ELR (cell line): ENCODE data around the gene KTI12.
"Not testable (repeated sequence)": the region's sequence is repeated elsewhere in the genome, so short reads cannot be mapped to it uniquely, and the experiment has no call there.

Source experiments
- DNase-seq: peaks from one replicate; pipeline ENCODE4 v3.0.0-alpha.2; 2015; ENCODE audit warnings: low read depth

Gene KTI12

GRCh38 chr1:52041551-52042185 lies 8.1 kb upstream of the KTI12 start:
- peak; percentile 81 for DNase-seq

- DNase-seq, result no peak
Measured at GRCh38 chr1:52037909-52038308, 4.3 kb upstream of the KTI12 start.

- DNase-seq, result no peak
Measured at GRCh38 chr1:52037402-52037814, 3.8 kb upstream of the KTI12 start.

DNA sequence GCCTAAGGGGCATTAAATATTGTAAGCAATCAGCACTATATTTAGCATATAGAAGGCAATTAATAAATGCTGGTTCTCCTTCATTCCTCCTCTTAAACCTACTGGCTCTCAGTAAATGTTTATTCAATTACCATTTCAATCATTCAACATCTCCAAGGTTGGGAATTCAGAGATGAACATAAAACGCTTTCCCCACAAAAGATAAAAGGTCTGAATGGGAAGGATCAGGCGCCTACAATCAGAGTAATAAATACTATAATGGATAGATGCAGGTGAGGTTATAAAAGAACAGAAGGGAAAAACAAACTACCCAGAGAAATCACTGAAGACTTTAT lies 407 bp upstream of the KTI12 start:
- no peak for DNase-seq

DNA sequence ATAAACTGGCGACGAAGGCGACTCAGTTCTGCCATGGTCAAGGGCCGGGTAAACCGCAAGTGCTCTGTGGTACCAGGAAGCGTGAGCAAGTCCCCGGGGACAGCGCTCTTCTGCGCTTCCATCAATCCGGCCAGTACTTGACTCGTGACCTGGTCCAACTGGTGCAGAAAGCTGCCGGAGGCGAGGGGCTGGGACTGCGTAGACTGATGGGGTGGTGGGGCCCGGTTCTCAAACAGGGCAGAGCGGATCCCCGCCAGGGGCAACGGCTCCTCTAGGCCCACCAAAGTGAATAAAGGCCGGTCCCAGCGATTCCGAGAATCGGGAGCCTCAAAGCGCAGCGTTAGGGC lies 852 bp downstream of the KTI12 start:
- peak; percentile 74 for DNase-seq

GRCh38 chr1:52032124-52032784 lies 1.4 kb downstream of the KTI12 start:
- DNase-seq, result no peak

GRCh38 chr1:52028839-52029238 lies 4.8 kb downstream of the KTI12 start:
- DNase-seq, result not testable (repeated sequence)

GRCh38 chr1:52028328-52028727 lies 5.3 kb downstream of the KTI12 start:
- no peak for DNase-seq

GRCh38 chr1:52026278-52026677 lies 7.3 kb downstream of the KTI12 start:
- no peak for DNase-seq

DNA sequence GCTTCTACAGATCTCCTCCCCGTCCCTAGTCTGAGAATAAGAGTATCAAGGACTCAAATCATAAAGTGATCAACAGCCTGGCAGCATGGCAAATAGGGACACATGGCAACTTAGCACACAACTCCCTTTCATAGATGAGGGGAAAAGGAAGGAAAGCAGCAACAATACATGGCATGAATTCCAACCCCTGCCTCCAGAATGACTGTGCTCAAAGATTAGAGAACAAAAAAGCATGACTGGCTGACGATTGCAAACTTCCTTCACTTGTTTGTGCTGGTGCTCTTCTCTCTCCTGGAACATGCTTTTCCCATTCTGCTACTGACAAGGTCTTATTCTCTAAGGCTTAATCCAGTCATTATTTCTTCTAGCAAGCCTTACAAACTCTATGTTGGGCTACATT lies 11.5 kb downstream of the KTI12 start:
- DNase-seq, result no peak

- no peak for DNase-seq
Measured at GRCh38 chr1:52008071-52008809, 25.4 kb downstream of the KTI12 start.

- no peak for DNase-seq
Measured at GRCh38 chr1:52007215-52008002, 26.2 kb downstream of the KTI12 start.

- DNase-seq, result not testable (repeated sequence)
Measured at GRCh38 chr1:52006081-52006553, 27.5 kb downstream of the KTI12 start.

GRCh38 chr1:52005548-52005947 lies 28.1 kb downstream of the KTI12 start:
- DNase-seq, result peak; percentile 69

DNA sequence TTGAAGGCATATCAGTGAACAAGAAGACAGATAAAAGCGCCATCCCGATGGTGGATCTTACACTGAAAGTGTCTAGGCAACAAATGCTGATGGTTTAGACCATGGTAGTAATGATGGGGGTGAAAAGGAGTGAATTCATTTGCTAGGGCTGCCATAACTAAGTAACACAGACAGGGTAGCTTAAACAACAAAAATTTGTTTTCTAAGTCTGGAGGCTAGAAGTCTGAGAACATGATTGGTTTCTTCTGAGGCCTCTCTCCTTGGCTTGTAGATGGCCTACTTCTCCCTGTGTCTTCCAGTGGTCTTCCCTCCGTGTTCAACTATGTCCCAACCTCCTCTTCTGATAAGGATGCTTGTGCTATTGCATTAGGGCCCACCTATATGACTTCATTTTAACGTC lies 29.7 kb downstream of the KTI12 start:
- DNase-seq, result no peak

DNA sequence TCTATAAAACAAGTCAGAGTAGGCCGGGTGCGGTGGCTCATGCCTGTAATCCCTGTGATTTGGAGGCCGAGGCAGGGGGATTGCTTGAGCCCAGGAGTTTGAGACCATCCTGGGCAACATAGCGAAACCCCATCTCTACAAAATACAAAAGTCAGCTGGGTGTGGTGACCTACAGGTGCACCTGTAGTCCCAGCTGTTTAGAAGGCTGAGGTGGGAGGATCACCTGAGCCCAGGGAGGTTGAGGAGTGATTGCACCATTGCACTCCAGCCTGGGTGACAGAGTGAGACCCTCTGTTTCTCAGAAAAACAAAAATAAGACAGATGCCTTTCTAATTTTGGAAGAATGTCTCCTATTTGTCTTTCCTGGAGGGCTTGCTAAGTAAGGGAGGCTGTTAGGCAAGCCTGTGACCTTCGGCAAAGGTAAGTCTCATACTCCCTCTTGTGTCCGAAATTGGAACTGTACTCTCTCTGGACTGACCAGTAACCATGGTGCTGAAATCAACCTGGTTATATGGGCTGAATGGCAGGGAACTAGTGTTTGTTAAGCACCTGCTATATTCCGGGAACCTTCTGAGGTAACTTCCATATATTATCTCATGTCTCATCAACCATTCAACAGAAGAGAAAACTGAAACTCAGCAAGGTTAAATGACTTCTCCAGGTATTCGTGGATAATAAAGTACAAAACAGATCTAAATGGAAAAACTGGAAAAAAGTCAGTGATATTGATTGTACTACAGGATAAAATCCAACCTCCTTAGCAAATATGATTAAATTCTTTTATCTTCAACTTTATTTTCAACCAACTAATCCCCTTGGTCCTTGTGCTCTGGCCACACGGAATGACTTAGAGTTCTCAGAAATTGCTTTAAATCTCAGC lies 31.3 kb downstream of the KTI12 start:
- DNase-seq, result peak; percentile 93

DNA sequence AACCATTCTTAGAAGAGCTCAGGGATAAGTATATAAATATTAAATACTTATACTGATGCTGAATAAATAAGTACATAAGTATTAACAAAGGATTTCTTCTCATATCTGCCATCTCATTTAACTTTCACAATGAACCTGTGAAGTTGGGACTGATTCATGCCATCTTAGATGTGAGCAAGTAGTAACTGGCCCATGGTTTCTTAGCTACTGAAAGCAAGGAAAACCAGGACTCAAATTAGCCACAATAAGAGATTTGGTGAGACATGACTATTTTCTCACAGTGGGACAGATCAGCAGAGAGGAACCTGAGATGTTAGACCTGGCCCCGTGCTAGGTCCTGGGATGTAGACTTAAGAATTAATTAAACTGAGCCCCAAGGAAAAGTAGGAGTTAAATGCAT lies 34.9 kb downstream of the KTI12 start:
- DNase-seq, result no peak

DNA sequence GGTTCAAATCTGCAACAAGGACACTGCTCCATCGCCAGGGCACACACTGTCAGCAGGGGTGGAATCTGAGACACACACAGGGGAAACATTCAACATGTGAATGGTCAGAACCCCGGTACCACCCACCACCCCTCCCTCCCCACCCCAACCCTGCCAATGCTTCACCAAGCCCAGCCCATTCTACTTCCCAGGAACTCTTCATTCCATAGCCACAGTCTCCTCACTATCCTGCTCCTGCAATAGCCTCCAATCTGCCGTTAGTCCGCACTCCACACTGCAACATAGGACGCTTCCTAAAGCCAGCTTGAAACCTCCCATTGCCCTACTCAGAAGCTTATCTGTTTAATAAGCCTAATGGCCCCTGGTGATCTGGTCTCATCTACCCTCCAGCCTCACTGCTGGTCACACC lies 35.6 kb downstream of the KTI12 start:
- no peak for DNase-seq

- peak; percentile 81 for DNase-seq
Measured at GRCh38 chr1:51990478-51990965, 43.1 kb downstream of the KTI12 start, which contains the start of gene RAB3B. RAB3B (minus strand) TSS chr1:51990700; CDS start chr1:51977117, 13,583 bp downstream.

- peak; percentile 19 for DNase-seq
Measured at GRCh38 chr1:51989582-51990477, 43.8 kb downstream of the KTI12 start.
